ENCODE measurements around the gene CDK5.

Gene CDK5

GRCh38 chr7:151053096-151053495 is 4.6 kb downstream of the CDK5 start:
- Histone ChIP-seq H3K4me3 (ENCODE audit: insufficient read depth, low read length, poor library complexity, severe bottlenecking) (no peak overlapping the region), H3K9ac (ENCODE audit: low read length) (no peak overlapping the region), H2AFZ (ENCODE audit: low read depth, low read length, severe bottlenecking) (no peak overlapping the region), H3K36me3 (ENCODE audit: low read length) (no peaks in the 10 kb centered on the region), H3K4me2 (ENCODE audit: low read depth, low read length, poor library complexity, severe bottlenecking) (no peak overlapping the region), H3K79me2 (ENCODE audit: insufficient read depth, low read length) (no peaks in the 10 kb centered on the region), H3K9me2 (replicated peaks; ENCODE audit: insufficient read depth, low read length) (no peaks in the 10 kb centered on the region), H3K27ac (ENCODE audit: low read depth, low read length) (no peak overlapping the region), H3F3A (ENCODE audit: insufficient read depth) (no peaks in the 10 kb centered on the region), H3K9me3 (ENCODE audit: insufficient read depth, low read length) (no peaks in the 10 kb centered on the region), H4K20me1 (ENCODE audit: low read depth, low read length) (no peaks in the 10 kb centered on the region), H3K27me3 (ENCODE audit: low read length) (no peaks in the 10 kb centered on the region)
- no peak for TF ChIP-seq CTCF (IDR thresholded peaks at IDR 0.05; ENCODE audit: insufficient read depth, low read length, poor library complexity, severe bottlenecking)
- no peak for TF ChIP-seq EZH2phosphoT487 (conservative IDR thresholded peaks at IDR 0.05; ENCODE audit: low read length)

GRCh38 chr7:151051108-151051507 is 6.6 kb downstream of the CDK5 start:
- no peaks in the 10 kb centered on the region for H3F3A ChIP-seq (ENCODE audit: insufficient read depth)
- H3K9me3 ChIP-seq (ENCODE audit: insufficient read depth, low read length): no peaks in the 10 kb centered on the region
- H3K9ac ChIP-seq (ENCODE audit: low read length): no peak overlapping the region
- no peak overlapping the region for H3K27ac ChIP-seq (ENCODE audit: low read depth, low read length)
- no peaks in the 10 kb centered on the region for H3K9me2 ChIP-seq (replicated peaks; ENCODE audit: insufficient read depth, low read length)
- no peaks in the 10 kb centered on the region for H4K20me1 ChIP-seq (ENCODE audit: low read depth, low read length)
- no peak overlapping the region for H3K4me2 ChIP-seq (ENCODE audit: low read depth, low read length, poor library complexity, severe bottlenecking)
- no peak for TF ChIP-seq EZH2phosphoT487 (conservative IDR thresholded peaks at IDR 0.05; ENCODE audit: low read length)
- no peak for TF ChIP-seq CTCF (IDR thresholded peaks at IDR 0.05; ENCODE audit: insufficient read depth, low read length, poor library complexity, severe bottlenecking)
- H2AFZ ChIP-seq (ENCODE audit: low read depth, low read length, severe bottlenecking): no peak overlapping the region
- no peaks in the 10 kb centered on the region for H3K79me2 ChIP-seq (ENCODE audit: insufficient read depth, low read length)
- H3K27me3 ChIP-seq (ENCODE audit: low read length): no peaks in the 10 kb centered on the region
- no peaks in the 10 kb centered on the region for H3K36me3 ChIP-seq (ENCODE audit: low read length)
- no peak overlapping the region for H3K4me3 ChIP-seq (ENCODE audit: insufficient read depth, low read length, poor library complexity, severe bottlenecking)

- H3K9me2 ChIP-seq (replicated peaks; ENCODE audit: insufficient read depth, low read length): no peaks in the 10 kb centered on the region
- no peaks in the 10 kb centered on the region for H3F3A ChIP-seq (ENCODE audit: insufficient read depth)
- no peak overlapping the region for H3K4me3 ChIP-seq (ENCODE audit: insufficient read depth, low read length, poor library complexity, severe bottlenecking)
- no peak overlapping the region for H3K27ac ChIP-seq (ENCODE audit: low read depth, low read length)
- no peaks in the 10 kb centered on the region for H3K9me3 ChIP-seq (ENCODE audit: insufficient read depth, low read length)
- no peaks in the 10 kb centered on the region for H3K27me3 ChIP-seq (ENCODE audit: low read length)
- no peak for TF ChIP-seq EZH2phosphoT487 (conservative IDR thresholded peaks at IDR 0.05; ENCODE audit: low read length)
- no peak for TF ChIP-seq CTCF (IDR thresholded peaks at IDR 0.05; ENCODE audit: insufficient read depth, low read length, poor library complexity, severe bottlenecking)
- no peaks in the 10 kb centered on the region for H3K36me3 ChIP-seq (ENCODE audit: low read length)
- H4K20me1 ChIP-seq (ENCODE audit: low read depth, low read length): no peaks in the 10 kb centered on the region
- no peak overlapping the region for H3K4me2 ChIP-seq (ENCODE audit: low read depth, low read length, poor library complexity, severe bottlenecking)
- H2AFZ ChIP-seq (ENCODE audit: low read depth, low read length, severe bottlenecking): no peak overlapping the region
- H3K9ac ChIP-seq (ENCODE audit: low read length): no peak overlapping the region
- no peaks in the 10 kb centered on the region for H3K79me2 ChIP-seq (ENCODE audit: insufficient read depth, low read length)
Observed at GRCh38 chr7:151048911-151049463, 8.7 kb downstream of the CDK5 start.
